HG02610 (cell line): Measurements from ENCODE around the gene AFF1.
"Not testable (repeated sequence)": the region's sequence is repeated elsewhere in the genome, so short reads cannot be mapped to it uniquely, and the experiment has no call there.

Experiments used
- ATAC-seq: cut with Tn5 transposase; IDR thresholded peaks from one replicate; pipeline ENCODE4 v1.9.1; 2021; ENCODE audit warnings: mild to moderate bottlenecking, moderate library complexity; ENCODE audit not compliant: unreplicated experiment

The AFF1 gene

GRCh38 chr4:87007528-87008446 is 73.0 kb downstream of the AFF1 start:
- ATAC-seq, result no peak

DNA sequence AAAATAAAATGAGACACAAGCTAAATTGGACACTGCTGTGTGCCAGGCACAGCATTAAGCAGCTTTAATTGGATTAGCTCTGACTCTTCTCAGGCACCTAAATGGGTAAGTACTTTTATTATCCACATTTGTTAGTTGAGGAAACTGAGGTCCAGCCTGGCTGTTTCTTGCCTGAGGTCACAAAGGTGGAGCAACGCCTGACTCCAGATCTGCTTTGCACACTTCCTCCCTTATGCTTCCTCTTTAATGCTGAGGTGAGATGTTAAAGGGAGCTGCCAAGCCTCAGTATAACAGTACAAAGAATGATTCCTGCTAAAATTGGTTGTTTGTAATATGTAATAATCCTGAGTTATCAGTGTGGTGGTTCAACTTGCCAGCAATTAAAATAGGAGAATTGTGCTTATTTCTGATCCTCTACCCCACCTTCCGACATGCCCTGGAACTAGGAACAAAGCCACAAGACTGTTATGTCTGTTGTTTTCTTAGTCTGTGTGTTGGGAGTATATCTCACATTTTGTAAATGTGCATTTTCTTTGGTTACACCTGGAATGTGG is 74.4 kb downstream of the AFF1 start:
- no peak for ATAC-seq

DNA sequence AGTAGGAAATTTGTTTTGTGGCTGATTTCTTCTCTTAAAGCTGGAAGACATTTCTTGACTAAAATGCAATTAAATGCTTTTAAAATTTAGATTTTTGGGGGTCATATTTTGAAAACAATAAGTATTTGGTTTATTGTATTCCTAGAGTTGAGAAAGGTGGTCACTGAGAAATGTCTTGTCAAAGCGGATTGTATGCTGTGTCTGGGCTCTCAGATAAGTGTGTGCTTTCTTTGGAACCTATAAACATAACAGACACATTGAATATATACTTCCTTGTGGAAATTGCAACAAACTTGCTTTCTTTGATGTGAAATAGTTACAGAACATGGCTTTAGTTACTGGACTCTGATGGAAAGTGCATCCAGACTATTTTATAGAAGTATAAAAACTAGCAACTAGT is 75.4 kb downstream of the AFF1 start:
- no peak for ATAC-seq

DNA sequence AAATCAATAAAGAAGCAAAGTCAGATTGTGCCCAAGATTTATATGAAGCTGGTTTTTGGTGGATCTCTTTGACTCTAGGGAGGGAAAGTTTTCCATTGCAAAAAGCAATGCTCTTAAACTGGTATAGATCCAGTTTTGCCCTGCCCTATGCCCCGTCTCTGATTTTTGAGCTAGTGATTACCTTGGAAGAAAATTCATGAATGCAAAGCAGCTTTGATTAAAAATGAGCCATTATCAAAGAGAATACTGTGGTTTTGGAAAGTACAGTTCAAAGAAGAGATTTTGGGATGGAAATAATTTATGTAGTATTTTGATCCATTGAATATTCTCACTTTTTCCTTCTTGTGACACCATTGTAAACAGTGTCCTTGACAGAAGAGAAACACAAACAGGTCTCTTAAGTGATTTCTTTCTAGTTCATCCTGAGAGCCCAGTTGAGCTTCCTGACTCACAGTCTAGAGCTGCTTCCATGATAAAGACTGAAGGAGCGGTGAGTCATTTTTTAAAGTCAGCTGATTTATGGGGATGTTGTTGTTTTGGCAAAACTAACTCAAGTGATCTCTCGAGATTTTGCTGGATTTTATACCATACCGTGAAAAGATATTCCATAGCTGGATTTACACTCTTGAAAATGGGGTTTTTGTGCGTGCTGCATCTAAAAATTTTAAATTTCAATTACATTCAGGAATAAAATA is 76.7 kb downstream of the AFF1 start:
- ATAC-seq, result no peak

GRCh38 chr4:87012265-87012953 is 77.6 kb downstream of the AFF1 start:
- peak; percentile 33 for ATAC-seq

DNA sequence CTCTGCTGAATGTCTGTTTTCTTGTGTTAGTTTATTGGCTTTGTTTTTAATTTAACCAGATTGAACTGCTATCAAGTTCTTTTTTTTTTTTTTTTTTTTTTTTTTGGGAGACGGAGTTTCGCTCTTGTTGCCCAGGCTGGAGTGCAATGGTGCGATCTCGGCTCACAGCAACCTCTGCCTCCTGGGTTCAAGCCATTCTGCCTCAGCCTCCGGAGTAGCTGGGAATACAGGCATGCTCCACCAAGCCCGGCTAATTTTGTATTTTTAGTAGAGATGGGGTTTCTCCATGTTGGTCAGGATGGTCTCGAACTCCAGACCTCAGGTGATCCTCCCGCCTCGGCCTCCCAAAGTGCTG is 78.1 kb downstream of the AFF1 start:
- ATAC-seq, result not testable (repeated sequence)

- ATAC-seq, result no peak
Observed at GRCh38 chr4:87014284-87014782, 79.5 kb downstream of the AFF1 start.

DNA sequence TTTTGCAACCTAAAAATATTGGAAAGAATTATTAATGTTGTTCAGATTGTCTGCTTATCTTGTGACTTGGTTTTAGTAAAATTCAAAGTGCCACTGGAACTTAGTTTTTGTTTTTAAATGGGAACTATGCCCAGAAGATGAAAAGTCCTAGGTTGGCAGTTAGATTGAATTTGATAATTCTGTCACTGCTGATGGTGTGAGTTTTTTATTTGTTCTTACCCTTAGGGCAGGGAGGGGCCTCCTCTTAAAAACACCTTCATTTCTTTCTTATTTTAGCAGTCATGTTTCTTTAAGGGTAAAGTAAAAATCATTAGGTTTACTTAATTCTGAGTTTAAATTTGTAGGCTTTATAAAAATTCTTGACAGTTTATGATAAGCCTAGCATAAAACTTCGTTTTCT is 80.6 kb downstream of the AFF1 start:
- no peak for ATAC-seq

DNA sequence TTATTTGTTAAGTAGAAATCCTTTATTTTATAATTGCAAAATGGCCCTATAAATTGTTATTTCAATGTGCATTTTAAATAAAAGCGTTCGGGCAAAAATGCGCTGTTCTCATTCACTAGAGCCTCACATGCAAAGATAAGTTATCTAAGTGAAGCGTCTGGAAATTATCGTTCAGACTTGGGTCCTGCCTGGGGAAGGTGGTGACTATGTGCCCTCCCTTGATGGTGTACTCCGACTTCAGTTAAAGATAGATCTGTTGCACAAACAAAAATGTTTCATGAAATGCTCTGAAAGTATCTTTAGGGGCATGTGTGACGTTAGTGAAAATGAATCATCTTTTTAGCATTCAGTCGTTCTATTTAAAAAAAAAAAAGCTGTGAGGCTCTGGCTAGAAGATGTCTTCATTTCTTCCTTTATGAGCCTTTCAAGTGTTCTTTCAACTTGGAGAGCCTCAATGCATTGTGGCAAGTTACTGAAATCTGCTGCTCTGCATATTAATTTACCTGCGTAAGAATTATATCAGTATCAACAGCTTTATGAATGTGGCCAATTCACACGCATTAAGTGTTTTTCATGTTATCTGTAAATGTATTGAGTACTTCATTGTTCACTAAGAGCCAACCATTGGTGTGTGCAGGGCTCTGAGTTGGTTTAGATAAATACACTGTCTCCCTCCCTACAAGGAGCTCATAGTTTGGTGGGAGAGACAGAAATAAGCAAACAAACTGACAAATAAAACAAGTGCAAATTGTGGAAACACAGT is 83.0 kb downstream of the AFF1 start:
- ATAC-seq, result no peak

DNA sequence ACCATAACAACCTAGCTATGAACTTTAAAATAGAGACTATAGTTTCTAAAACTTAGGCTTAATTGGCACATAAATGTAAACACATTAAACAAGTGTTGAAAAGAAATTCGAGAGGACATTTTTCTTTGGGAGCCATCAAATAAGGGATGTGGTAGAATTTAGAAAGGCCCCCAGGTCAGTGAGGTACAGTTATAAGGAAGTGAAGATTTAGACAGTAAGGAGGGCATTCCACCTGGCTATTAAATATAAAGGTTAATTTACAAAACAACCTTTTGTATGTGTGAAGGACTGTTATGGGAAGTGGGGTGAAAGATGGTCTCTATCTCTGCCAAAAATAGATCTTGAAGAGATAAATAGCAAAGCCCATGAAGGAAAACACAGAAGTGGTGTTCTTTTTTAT is 83.9 kb downstream of the AFF1 start:
- no peak for ATAC-seq

DNA sequence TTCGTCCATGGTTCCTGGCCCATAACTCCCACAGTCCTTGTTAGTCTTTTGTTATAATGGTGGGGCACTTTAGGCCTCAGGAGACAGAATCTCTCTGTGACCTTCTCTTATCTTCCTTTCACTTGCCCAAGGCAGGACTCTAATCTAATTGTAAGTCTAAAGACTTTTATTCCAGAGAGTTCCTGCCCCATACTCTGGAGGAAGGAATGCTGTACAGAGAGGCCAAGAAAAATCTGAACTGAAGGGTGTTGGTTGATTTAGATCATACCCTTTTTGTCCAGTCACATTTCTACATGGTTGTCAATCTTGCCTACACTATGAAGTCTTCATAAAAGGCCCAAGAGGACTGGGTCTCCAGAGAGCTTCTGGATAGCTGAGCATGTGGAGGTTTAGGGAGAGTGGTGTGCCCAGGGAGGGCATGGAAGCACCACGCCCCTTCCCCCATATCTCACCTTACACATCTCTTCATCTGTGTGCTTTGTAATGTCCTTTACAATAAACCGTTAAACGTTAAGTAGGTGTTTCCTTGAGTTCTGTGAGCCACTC is 84.5 kb downstream of the AFF1 start:
- ATAC-seq, result peak; percentile 14

DNA sequence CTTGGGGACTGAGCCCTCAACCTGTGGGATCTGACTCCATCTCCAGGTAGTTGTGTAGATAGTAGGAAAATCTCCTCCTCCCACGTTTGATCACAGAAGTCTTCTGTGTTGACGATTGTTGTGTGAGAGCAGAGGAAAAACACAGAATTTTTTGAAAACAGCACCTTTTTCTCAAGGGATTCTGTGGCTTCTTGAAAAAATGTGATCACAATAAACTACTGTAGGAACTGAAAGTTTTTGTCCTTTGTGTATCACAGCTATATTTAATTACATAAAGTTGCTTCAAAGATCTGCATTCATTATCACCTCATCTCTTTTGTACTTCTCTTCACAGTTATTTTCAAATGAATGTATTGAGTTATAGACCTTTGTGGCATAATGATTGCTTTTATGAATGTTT is 85.1 kb downstream of the AFF1 start:
- ATAC-seq, result peak; percentile 42

- ATAC-seq, result no peak
Observed at GRCh38 chr4:87024201-87024600, 89.4 kb downstream of the AFF1 start.

DNA sequence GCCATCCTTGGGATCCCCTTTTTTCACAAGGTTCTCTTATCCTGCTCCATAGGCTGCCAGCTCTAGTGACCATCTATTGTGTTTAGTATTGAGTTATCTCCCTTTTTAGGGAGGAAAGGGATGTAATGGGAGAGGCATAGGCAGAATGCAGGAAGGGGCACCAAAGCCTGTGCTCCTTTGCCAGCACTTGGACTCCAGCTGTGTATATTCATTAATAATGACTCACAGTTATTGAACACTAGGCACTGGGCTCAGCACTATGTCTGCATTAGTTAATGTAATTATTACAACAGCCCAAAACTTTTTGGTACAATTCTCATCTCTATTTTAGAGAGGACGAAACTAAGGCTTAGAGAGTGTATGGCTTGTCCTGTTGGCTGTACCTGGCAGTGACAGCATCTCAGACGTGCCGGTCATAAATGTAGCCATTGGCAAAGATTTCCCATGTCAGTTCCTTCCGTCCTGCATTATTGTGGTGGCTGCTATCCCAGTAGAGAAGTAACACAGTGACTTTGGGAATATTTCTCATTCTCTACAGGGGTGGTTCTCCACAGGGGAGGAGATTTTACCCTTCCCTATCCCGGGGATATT is 90.3 kb downstream of the AFF1 start:
- ATAC-seq, result no peak

DNA sequence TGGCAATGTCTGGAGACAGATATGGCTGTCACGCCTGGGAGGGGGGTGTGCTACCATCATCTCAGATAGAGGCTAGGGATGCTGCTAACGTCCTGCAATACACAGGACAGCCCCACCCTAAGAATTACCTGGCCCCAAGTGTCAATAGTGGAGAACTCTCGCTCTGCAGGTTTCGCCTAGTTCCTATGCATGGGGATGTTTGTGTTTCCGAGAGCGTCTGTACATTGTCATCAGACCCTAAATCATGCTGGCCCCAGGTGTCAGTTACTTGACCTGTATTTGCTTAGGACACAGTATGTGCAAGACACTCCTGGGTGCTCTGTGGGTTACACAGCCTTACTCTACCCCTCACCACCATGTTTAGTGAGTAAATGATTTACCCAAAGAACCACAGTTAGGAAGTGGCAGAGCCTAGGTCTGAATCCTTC is 90.8 kb downstream of the AFF1 start:
- ATAC-seq, result peak; percentile 34

GRCh38 chr4:87026800-87027495 is 92.1 kb downstream of the AFF1 start:
- peak; percentile 91 for ATAC-seq

DNA sequence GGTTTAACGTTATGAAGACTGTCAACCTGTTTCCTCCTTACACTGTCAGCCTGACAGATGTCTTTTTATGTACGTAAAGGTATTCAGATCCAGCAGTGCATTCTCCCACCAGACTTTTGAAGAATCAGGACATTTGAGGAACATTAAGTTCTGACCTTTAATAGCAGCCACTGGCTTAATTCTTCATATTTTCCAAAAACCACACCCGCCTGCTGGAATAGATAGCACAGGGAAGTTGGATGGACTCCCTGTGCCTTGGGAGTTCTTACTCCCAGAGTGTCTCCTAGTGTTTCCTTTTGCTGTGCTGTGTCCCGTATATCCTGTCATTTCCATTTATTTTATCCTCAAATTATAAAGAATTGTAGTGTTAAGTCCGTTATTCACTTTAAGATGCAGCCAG is 94.5 kb downstream of the AFF1 start:
- no peak for ATAC-seq

- ATAC-seq, result no peak
Observed at GRCh38 chr4:87030124-87030523, 95.3 kb downstream of the AFF1 start.

DNA sequence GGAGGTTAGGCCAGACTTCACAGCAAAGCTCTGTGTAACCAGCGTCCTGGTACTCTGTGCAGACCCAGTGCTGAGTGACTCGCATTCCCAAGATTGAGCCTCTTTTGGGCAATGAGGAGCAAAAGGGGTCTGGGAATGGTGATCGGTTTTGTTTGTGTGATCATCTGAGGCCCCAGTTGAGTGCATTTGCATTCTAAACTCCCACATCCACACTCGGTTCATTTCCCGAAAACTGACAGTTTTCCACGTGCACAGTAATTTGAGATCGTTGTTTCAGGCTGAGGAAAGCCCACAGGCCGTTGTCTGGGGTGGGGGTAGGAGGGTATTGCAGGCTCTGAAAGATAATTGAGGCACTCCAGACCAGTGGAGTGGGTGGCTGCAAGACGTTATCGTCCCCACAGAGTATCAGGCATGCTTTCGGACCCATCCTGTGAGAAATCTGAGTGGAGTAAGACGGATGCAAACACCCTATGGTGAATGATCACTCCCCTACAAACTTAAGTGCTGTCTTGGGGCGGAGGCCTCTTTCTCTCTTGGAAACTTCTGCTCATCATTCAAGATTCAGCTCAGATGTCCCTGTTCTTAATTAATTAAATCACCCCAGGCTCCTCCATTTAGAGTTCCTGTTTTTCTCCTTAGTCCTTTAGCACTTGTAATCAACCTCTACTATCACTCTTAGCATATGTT is 96.1 kb downstream of the AFF1 start:
- ATAC-seq, result no peak
